HepG2 (cell line): ENCODE results near the gene TNFAIP8L2. TPM values are rescaled to one million over a fixed set of nuclear protein-coding genes. Genes with fewer than 3 reads are reported as not detected.

ENCODE experiments used
- ATF7-NPFF ChIP-seq: sonication (generic); formaldehyde crosslinking; IDR thresholded peaks from 2 replicates; pipeline ENCODE4 v1.8.1; 2023; ENCODE audit warnings: mild to moderate bottlenecking, low read depth, missing genetic modification reagents, moderate library complexity
- EEA1 ChIP-seq: sonication (generic); formaldehyde crosslinking; IDR thresholded peaks from 2 replicates; pipeline ENCODE4 v1.5.1; 2020; ENCODE audit warnings: mild to moderate bottlenecking, missing genetic modification reagents, borderline replicate concordance
- EP300 ChIP-seq, 3 experiments: sonication (generic) in 1 of 3; formaldehyde crosslinking in 1 of 3; IDR thresholded peaks; 2 replicates each; pipeline versions ENCODE4 v1.5.1 to v1.6.1; 2011 to 2020; ENCODE audit warnings: low read depth in 2 of 3, low read length in 2 of 3, borderline replicate concordance in 1 of 3, improper control_type of control experiment in 1 of 3, mild to moderate bottlenecking in 1 of 3, missing genetic modification reagents in 1 of 3, moderate library complexity in 1 of 3
- HDAC2 ChIP-seq: sonication (generic); formaldehyde crosslinking; IDR thresholded peaks from 2 replicates; pipeline ENCODE4 v1.4.0; 2020; ENCODE audit warnings: missing genetic modification reagents
- KDM4B ChIP-seq: sonication (generic); formaldehyde crosslinking; IDR thresholded peaks from 2 replicates; pipeline ENCODE4 v1.4.0; 2020; ENCODE audit warnings: missing genetic modification reagents
- RFX1 ChIP-seq: fragments of 450-650 bp; IDR thresholded peaks from 2 replicates; pipeline ENCODE4 v1.6.1; 2017
- ZNF615 ChIP-seq: sonication (generic); formaldehyde crosslinking; IDR thresholded peaks from 2 replicates; pipeline ENCODE4 v1.5.0; 2020; ENCODE audit warnings: mild to moderate bottlenecking, missing genetic modification reagents, borderline replicate concordance
- ZNF629 ChIP-seq: sonication (generic); formaldehyde crosslinking; conservative IDR thresholded peaks from 2 replicates; pipeline ENCODE4 v1.5.0; 2020; ENCODE audit warnings: missing genetic modification reagents
- polyA plus RNA-seq, 8 experiments: library from polyadenylated mRNA; depleted of rRNA in 3 of 8; stranded (reverse) in 7 of 8; unstranded in 1 of 8; fragments of >200 nt; fragmentation: Illumina TruSeq in 4 of 8; extraction: Trizol in 4 of 8; gene quantifications; 2 replicates each; pipeline versions ENCODE4 v1.2.1 to v1.2.3, GENCODE V29; 2011 to 2016; ENCODE audit warnings: low read depth in 4 of 8, missing spikeins in 1 of 8, mixed read lengths in 1 of 8; ENCODE audit not compliant: insufficient read depth in 1 of 8
- total RNA-seq, 5 experiments: library from RNA; depleted of rRNA; stranded (reverse); fragments of >200 nt; fragmentation: Illumina TruSeq; extraction: Trizol; gene quantifications; 2 replicates each; pipeline ENCODE4 v1.2.3, GENCODE V29; 2016; ENCODE audit warnings: low read depth in 1 of 5
- TF ChIP-seq, protein P1 (sequence below): sonication (generic); formaldehyde crosslinking; IDR thresholded peaks from 2 replicates; pipeline ENCODE4 v1.8.0; 2022; ENCODE audit warnings: missing genetic modification reagents, mild to moderate bottlenecking, moderate library complexity, borderline replicate concordance
- TF ChIP-seq, protein P2 (sequence below): sonication (generic); formaldehyde crosslinking; IDR thresholded peaks from 2 replicates; pipeline ENCODE4 v1.5.1; 2020; ENCODE audit warnings: missing genetic modification reagents, mild to moderate bottlenecking, borderline replicate concordance
- TF ChIP-seq, protein P3 (sequence below): IDR thresholded peaks from 2 replicates; pipeline ENCODE4 v1.6.1; 2016; ENCODE audit warnings: control low read depth
- TF ChIP-seq, protein P4 (sequence below): sonication (generic); formaldehyde crosslinking; IDR thresholded peaks from 2 replicates; pipeline ENCODE4 v1.8.0; 2022; ENCODE audit warnings: mild to moderate bottlenecking, missing genetic modification reagents, moderate library complexity
- TF ChIP-seq, protein P5 (sequence below): sonication (generic); formaldehyde crosslinking; IDR thresholded peaks from 2 replicates; pipeline ENCODE4 v1.4.0; 2020; ENCODE audit warnings: mild to moderate bottlenecking, missing genetic modification reagents
- TF ChIP-seq, protein P6 (sequence below): IDR thresholded peaks from 2 replicates; pipeline ENCODE4 v1.6.1; 2016; ENCODE audit warnings: low read depth, missing genetic modification reagents, missing compliant biosample characterization

The TNFAIP8L2 gene
- total and polyA plus RNA-seq, 2 of the 13 experiments (the other 11 are each of a cell fraction or from before 2014, with no cell fraction given), result not detected

DNA sequence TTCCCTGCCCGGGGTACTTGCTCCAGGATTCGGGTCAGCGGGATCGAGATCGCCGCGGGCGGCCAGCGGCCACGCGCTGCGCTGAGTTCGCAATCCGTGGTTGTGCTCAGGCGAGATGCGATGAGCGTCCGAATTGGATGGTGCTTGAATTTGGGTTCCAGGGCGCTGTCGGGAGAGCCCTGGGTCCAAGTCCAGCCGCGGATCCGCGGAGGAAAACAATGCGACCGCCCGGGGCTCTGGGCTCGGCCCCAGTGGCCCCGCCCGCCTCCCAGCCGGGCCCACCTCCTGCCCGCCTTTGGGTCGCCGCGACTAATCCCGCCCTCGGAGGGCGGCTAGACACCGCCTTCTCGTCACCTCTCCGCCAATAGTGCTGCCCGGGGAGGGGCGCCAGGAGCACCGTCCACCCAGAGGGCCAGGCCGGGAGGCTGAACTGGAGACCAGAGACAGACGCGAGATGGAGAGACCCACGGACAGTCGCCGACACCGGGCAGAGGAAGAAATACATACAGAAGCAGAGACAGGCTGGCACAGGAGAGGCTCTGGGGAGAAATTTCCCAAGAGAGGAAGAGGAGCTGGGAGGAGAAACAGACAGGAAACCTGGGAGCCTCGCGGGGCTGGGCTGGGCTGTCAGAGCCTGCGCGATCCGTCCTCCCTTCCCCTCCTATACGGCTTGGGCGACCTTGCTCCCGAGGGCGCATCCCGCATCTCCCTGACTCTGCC lies 9.9 kb upstream of the TNFAIP8L2 start, which contains the start of gene SEMA6C (continued):
- TF ChIP-seq ZNF615 (CRISPR knock-in tag) (no peak), ZNF629 (CRISPR knock-in tag) (no peak), EEA1 (CRISPR knock-in tag) (no peak), HDAC2 (CRISPR knock-in tag) (peak; percentile 21; the same call in 1 of the 2 replicates), KDM4B (CRISPR knock-in tag) (no peak; the same call in 1 of the 2 replicates), RFX1 (no peak), ATF7-NPFF (CRISPR knock-in tag) (no peak), EP300 (IDR thresholded peaks at IDR 0.05; ENCODE audit: low read depth in 2 of 2, low read length in 2 of 2) (no peak), EP300 (CRISPR knock-in tag; IDR thresholded peaks at IDR 0.05; ENCODE audit: borderline replicate concordance) (no peak)
- TF ChIP-seq, protein P1, sequence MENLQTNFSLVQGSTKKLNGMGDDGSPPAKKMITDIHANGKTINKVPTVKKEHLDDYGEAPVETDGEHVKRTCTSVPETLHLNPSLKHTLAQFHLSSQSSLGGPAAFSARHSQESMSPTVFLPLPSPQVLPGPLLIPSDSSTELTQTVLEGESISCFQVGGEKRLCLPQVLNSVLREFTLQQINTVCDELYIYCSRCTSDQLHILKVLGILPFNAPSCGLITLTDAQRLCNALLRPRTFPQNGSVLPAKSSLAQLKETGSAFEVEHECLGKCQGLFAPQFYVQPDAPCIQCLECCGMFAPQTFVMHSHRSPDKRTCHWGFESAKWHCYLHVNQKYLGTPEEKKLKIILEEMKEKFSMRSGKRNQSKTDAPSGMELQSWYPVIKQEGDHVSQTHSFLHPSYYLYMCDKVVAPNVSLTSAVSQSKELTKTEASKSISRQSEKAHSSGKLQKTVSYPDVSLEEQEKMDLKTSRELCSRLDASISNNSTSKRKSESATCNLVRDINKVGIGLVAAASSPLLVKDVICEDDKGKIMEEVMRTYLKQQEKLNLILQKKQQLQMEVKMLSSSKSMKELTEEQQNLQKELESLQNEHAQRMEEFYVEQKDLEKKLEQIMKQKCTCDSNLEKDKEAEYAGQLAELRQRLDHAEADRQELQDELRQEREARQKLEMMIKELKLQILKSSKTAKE (CRISPR knock-in tag), result no peak
- TF ChIP-seq, protein P2, sequence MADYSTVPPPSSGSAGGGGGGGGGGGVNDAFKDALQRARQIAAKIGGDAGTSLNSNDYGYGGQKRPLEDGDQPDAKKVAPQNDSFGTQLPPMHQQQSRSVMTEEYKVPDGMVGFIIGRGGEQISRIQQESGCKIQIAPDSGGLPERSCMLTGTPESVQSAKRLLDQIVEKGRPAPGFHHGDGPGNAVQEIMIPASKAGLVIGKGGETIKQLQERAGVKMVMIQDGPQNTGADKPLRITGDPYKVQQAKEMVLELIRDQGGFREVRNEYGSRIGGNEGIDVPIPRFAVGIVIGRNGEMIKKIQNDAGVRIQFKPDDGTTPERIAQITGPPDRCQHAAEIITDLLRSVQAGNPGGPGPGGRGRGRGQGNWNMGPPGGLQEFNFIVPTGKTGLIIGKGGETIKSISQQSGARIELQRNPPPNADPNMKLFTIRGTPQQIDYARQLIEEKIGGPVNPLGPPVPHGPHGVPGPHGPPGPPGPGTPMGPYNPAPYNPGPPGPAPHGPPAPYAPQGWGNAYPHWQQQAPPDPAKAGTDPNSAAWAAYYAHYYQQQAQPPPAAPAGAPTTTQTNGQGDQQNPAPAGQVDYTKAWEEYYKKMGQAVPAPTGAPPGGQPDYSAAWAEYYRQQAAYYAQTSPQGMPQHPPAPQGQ (CRISPR knock-in tag), result no peak
- TF ChIP-seq, protein P3, sequence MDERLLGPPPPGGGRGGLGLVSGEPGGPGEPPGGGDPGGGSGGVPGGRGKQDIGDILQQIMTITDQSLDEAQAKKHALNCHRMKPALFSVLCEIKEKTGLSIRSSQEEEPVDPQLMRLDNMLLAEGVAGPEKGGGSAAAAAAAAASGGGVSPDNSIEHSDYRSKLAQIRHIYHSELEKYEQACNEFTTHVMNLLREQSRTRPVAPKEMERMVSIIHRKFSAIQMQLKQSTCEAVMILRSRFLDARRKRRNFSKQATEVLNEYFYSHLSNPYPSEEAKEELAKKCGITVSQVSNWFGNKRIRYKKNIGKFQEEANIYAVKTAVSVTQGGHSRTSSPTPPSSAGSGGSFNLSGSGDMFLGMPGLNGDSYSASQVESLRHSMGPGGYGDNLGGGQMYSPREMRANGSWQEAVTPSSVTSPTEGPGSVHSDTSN (CRISPR knock-in tag), result no peak
- TF ChIP-seq, protein P4, sequence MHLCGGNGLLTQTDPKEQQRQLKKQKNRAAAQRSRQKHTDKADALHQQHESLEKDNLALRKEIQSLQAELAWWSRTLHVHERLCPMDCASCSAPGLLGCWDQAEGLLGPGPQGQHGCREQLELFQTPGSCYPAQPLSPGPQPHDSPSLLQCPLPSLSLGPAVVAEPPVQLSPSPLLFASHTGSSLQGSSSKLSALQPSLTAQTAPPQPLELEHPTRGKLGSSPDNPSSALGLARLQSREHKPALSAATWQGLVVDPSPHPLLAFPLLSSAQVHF (CRISPR knock-in tag), result no peak
- TF ChIP-seq, protein P5, sequence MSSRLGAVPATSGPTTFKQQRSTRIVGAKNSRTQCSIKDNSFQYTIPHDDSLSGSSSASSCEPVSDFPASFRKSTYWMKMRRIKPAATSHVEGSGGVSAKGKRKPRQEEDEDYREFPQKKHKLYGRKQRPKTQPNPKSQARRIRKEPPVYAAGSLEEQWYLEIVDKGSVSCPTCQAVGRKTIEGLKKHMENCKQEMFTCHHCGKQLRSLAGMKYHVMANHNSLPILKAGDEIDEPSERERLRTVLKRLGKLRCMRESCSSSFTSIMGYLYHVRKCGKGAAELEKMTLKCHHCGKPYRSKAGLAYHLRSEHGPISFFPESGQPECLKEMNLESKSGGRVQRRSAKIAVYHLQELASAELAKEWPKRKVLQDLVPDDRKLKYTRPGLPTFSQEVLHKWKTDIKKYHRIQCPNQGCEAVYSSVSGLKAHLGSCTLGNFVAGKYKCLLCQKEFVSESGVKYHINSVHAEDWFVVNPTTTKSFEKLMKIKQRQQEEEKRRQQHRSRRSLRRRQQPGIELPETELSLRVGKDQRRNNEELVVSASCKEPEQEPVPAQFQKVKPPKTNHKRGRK, result no peak
- TF ChIP-seq, protein P6, sequence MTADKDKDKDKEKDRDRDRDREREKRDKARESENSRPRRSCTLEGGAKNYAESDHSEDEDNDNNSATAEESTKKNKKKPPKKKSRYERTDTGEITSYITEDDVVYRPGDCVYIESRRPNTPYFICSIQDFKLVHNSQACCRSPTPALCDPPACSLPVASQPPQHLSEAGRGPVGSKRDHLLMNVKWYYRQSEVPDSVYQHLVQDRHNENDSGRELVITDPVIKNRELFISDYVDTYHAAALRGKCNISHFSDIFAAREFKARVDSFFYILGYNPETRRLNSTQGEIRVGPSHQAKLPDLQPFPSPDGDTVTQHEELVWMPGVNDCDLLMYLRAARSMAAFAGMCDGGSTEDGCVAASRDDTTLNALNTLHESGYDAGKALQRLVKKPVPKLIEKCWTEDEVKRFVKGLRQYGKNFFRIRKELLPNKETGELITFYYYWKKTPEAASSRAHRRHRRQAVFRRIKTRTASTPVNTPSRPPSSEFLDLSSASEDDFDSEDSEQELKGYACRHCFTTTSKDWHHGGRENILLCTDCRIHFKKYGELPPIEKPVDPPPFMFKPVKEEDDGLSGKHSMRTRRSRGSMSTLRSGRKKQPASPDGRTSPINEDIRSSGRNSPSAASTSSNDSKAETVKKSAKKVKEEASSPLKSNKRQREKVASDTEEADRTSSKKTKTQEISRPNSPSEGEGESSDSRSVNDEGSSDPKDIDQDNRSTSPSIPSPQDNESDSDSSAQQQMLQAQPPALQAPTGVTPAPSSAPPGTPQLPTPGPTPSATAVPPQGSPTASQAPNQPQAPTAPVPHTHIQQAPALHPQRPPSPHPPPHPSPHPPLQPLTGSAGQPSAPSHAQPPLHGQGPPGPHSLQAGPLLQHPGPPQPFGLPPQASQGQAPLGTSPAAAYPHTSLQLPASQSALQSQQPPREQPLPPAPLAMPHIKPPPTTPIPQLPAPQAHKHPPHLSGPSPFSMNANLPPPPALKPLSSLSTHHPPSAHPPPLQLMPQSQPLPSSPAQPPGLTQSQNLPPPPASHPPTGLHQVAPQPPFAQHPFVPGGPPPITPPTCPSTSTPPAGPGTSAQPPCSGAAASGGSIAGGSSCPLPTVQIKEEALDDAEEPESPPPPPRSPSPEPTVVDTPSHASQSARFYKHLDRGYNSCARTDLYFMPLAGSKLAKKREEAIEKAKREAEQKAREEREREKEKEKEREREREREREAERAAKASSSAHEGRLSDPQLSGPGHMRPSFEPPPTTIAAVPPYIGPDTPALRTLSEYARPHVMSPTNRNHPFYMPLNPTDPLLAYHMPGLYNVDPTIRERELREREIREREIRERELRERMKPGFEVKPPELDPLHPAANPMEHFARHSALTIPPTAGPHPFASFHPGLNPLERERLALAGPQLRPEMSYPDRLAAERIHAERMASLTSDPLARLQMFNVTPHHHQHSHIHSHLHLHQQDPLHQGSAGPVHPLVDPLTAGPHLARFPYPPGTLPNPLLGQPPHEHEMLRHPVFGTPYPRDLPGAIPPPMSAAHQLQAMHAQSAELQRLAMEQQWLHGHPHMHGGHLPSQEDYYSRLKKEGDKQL (CRISPR knock-in tag), result no peak
